ENCODE results near the gene OCEL1. TPM values are rescaled to one million over a fixed set of nuclear protein-coding genes. Genes with fewer than 3 reads are reported as not detected.

Gene OCEL1
- total RNA-seq, 2 experiments from 2014 or later = 24.3 to 28.3 TPM

- H3K4me3 Mint-ChIP-seq = no peak overlapping the region
- peaks cover 1% of the 10 kb centered on the region for H3K4me1 Mint-ChIP-seq (ENCODE audit: low read depth)
- CTCF ChIA-PET = interaction anchor here (0.6 kb wide), 1 partner anchor 24 kb away, joined by 3 read pairs; no protein-coding TSS in a partner anchor
- POLR2A ChIA-PET = no interaction called here
- no peaks in the 10 kb centered on the region for H3K27me3 Mint-ChIP-seq (ENCODE audit: low read depth)
- no peak for ATAC-seq
- H3K9me3 Mint-ChIP-seq (ENCODE audit: insufficient read depth) = no peaks in the 10 kb centered on the region
- H3K27ac Mint-ChIP-seq = peak overlapping the region; percentile 16
- no peak for DNase-seq
- peaks cover 73% of the 10 kb centered on the region for H3K36me3 Mint-ChIP-seq (ENCODE audit: low read depth)
Measured at GRCh38 chr19:17196610-17197009, 29.4 kb upstream of the OCEL1 start.

DNA sequence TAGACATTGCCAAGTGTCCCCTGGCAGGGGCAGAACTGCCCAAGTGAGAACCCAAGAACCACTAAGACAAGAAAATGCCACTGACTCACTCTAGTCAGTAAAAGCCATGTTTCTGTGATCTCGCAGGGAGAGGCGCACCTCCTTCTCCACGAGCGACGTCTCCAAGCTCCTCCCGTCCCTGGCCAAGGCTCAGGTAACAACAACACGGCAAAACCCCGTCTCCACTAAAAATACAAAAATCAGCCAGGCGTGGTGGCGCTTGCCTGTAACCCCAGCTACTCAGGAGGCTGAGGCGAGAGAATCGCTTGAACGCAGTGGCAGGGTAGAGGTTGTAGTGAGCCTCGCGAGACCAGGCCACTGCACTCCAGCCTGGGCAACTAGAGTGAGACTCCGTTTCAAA lies 28.4 kb upstream of the OCEL1 start:
- Mint-ChIP-seq H3K36me3 (ENCODE audit: low read depth) (peaks cover 82% of the 10 kb centered on the region), H3K27ac (peak overlapping the region; percentile 52), H3K4me3 (no peak overlapping the region), H3K9me3 (ENCODE audit: insufficient read depth) (no peaks in the 10 kb centered on the region), H3K4me1 (ENCODE audit: low read depth) (peaks cover 1% of the 10 kb centered on the region), H3K27me3 (ENCODE audit: low read depth) (no peaks in the 10 kb centered on the region)
- ChIA-PET CTCF (no interaction called here), POLR2A (no interaction called here)
- DNase-seq (no peak), ATAC-seq (no peak)

GRCh38 chr19:17200408-17201079 lies 25.5 kb upstream of the OCEL1 start:
- H3K4me1 Mint-ChIP-seq (ENCODE audit: low read depth) = peaks cover 1% of the 10 kb centered on the region
- ATAC-seq = no peak
- no peak overlapping the region for H3K4me3 Mint-ChIP-seq
- H3K27me3 Mint-ChIP-seq (ENCODE audit: low read depth) = no peaks in the 10 kb centered on the region
- POLR2A ChIA-PET = interaction anchor here (0.6 kb wide), 1 partner anchor 128 kb away, joined by 3 read pairs; no protein-coding TSS in a partner anchor
- H3K27ac Mint-ChIP-seq = no peak overlapping the region
- H3K9me3 Mint-ChIP-seq (ENCODE audit: insufficient read depth) = no peaks in the 10 kb centered on the region
- H3K36me3 Mint-ChIP-seq (ENCODE audit: low read depth) = peaks cover 86% of the 10 kb centered on the region
- no peak for DNase-seq
- CTCF ChIA-PET = no interaction called here

DNA sequence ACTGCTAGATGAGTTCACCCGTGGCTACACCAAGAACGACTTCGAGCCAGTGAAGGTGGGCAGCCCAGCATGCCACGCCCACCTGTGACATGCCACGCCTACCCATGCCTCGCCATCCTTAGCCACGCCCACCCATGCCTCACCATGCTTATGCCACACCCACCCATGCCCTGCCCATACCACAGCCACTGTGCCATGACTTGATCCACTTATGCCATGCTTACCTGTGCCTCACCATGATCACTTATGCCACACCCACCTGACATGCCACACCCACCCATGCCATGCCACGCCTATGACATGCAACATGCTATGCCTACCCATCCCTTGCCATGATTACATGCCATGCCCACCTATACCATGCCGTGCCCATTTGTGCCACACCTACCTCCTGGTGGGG lies 23.8 kb upstream of the OCEL1 start:
- ChIA-PET CTCF (no interaction called here), POLR2A (no interaction called here)
- Mint-ChIP-seq H3K27me3 (ENCODE audit: low read depth) (no peaks in the 10 kb centered on the region), H3K4me3 (no peak overlapping the region), H3K9me3 (ENCODE audit: insufficient read depth) (no peaks in the 10 kb centered on the region), H3K36me3 (ENCODE audit: low read depth) (peaks cover 87% of the 10 kb centered on the region), H3K4me1 (ENCODE audit: low read depth) (no peaks in the 10 kb centered on the region), H3K27ac (peak overlapping the region; percentile 46)
- ATAC-seq (peak; percentile 25), DNase-seq (peak; percentile 32)

- no peak for ATAC-seq
- H3K27me3 Mint-ChIP-seq (ENCODE audit: low read depth) = no peaks in the 10 kb centered on the region
- H3K36me3 Mint-ChIP-seq (ENCODE audit: low read depth) = peaks cover 82% of the 10 kb centered on the region
- H3K9me3 Mint-ChIP-seq (ENCODE audit: insufficient read depth) = no peaks in the 10 kb centered on the region
- ChIA-PET POLR2A (no interaction called here), CTCF (no interaction called here)
- no peak overlapping the region for H3K4me3 Mint-ChIP-seq
- no peak for DNase-seq
- no peaks in the 10 kb centered on the region for H3K4me1 Mint-ChIP-seq (ENCODE audit: low read depth)
- no peak overlapping the region for H3K27ac Mint-ChIP-seq
Measured at GRCh38 chr19:17202713-17203112, 23.3 kb upstream of the OCEL1 start.

DNA sequence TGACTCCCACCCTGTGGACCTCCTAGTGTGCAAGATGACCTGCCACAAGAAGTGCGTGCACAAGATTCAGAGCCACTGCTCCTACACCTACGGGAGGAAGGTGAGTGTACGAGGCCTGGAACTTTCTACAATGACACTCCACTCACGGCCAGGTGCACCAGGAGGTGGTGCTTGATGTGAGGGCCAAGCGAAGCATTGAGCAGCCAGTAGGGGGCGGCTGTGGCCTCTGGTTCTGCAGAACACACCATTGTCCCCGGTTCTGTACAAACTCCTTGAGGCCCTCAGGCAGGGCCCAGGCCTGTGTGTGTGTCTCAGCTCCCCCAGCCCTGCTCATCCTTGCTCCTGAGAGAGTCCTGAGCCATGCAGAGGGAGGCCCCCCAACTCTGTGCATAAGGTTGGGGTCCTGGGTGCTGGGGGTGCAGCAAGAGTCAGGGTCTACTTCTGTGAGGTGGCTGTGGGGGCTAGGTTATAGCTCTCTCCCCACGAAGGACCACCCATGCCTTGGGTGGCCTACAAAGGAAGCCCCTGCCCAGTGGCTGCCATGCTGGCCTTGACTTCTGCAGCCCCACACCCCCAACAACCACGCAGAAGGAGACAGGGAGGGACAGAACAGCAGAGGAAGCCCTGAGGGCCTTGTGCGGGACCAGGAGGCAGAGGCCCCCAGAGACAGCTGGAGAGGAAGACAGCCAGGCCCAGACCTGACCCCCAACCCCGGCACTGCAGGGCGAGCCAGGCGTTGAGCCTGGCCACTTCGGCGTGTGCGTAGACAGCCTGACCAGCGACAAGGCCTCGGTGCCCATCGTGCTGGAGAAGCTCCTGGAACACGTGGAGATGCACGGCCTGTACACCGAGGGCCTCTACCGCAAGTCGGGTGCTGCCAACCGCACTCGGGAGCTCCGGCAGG lies 20.5 kb upstream of the OCEL1 start:
- H3K4me1 Mint-ChIP-seq (ENCODE audit: low read depth) = peaks cover 19% of the 10 kb centered on the region
- no peak overlapping the region for H3K27ac Mint-ChIP-seq
- no peaks in the 10 kb centered on the region for H3K27me3 Mint-ChIP-seq (ENCODE audit: low read depth)
- peak; percentile 59 for ATAC-seq
- ChIA-PET POLR2A (interaction anchor here (2.4 kb wide), 1 partner anchor 10 kb away, joined by 7 read pairs; the partner anchor contains the start of gene USE1), CTCF (interaction anchor here (0.9 to 2.2 kb wide), 2 partner anchors 21 kb away, joined by 3 to 6 read pairs; no protein-coding TSS in a partner anchor)
- H3K4me3 Mint-ChIP-seq = no peak overlapping the region
- peak; percentile 61 for DNase-seq
- peaks cover 78% of the 10 kb centered on the region for H3K36me3 Mint-ChIP-seq (ENCODE audit: low read depth)
- no peaks in the 10 kb centered on the region for H3K9me3 Mint-ChIP-seq (ENCODE audit: insufficient read depth)

DNA sequence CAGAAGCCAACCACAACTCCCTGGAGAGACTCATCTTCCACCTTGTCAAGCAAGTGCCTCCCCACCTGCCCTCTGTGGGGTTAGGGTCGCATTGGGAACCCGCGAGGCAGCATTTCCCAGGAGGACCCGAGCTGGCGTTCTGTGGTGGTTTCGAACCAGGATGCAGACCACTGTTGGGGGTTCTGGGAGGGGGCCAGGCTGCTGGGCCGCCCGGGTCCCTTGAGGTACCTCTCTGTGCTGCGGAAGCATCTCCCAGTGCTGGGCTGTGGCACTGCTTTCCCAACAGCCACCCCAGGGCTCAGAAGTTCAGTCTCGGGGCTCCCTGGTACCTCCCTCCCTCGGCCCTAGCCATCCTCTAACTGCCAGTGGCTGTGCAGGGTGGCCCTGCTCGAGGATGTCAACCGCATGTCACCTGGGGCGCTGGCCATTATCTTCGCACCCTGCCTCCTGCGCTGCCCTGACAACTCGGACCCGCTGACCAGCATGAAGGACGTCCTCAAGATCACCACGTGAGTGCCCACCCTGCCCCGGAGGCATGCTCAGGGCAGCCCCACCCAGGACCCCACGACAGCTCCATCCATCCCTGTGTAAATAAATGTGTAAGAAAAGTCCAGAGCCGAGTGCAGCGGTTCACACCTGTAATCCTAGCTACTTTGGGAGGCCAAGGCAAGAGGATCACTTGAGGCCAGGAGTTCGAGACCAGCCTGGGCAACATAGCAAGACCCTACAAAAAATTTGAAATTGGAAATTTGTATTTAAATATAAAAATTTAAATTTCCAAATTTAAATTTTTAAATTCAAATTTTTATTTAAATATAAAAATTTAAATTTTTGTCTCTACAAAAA lies 19.1 kb upstream of the OCEL1 start:
- DNase-seq = no peak
- POLR2A ChIA-PET = interaction anchor here (2.4 kb wide), 1 partner anchor 9 kb away, joined by 7 read pairs; the partner anchor contains the start of gene USE1
- peaks cover 67% of the 10 kb centered on the region for H3K36me3 Mint-ChIP-seq (ENCODE audit: low read depth)
- ATAC-seq = no peak
- H3K9me3 Mint-ChIP-seq (ENCODE audit: insufficient read depth) = no peaks in the 10 kb centered on the region
- H3K27ac Mint-ChIP-seq = peak overlapping the region; percentile 15
- no peaks in the 10 kb centered on the region for H3K27me3 Mint-ChIP-seq (ENCODE audit: low read depth)
- H3K4me1 Mint-ChIP-seq (ENCODE audit: low read depth) = peaks cover 19% of the 10 kb centered on the region
- no peak overlapping the region for H3K4me3 Mint-ChIP-seq
- CTCF ChIA-PET = no interaction called here

- peaks cover 56% of the 10 kb centered on the region for H3K36me3 Mint-ChIP-seq (ENCODE audit: low read depth)
- peak overlapping the region; percentile 26 for H3K27ac Mint-ChIP-seq
- H3K9me3 Mint-ChIP-seq (ENCODE audit: insufficient read depth) = no peaks in the 10 kb centered on the region
- H3K27me3 Mint-ChIP-seq (ENCODE audit: low read depth) = no peaks in the 10 kb centered on the region
- DNase-seq (peak; percentile 59), ATAC-seq (peak; percentile 59)
- POLR2A ChIA-PET = no interaction called here
- no peak overlapping the region for H3K4me3 Mint-ChIP-seq
- CTCF ChIA-PET = interaction anchor here (0.6 to 1.6 kb wide), 2 partner anchors 27 to 57 kb away, joined by 3 read pairs; partner anchors contain the start of gene BABAM1
- peaks cover 21% of the 10 kb centered on the region for H3K4me1 Mint-ChIP-seq (ENCODE audit: low read depth)
Measured at GRCh38 chr19:17209126-17210036, 16.6 kb upstream of the OCEL1 start.

GRCh38 chr19:17210296-17210695 lies 15.7 kb upstream of the OCEL1 start:
- Mint-ChIP-seq H3K9me3 (ENCODE audit: insufficient read depth) (no peaks in the 10 kb centered on the region), H3K27me3 (ENCODE audit: low read depth) (no peaks in the 10 kb centered on the region), H3K4me3 (no peak overlapping the region), H3K36me3 (ENCODE audit: low read depth) (peaks cover 54% of the 10 kb centered on the region), H3K4me1 (ENCODE audit: low read depth) (peaks cover 29% of the 10 kb centered on the region), H3K27ac (no peak overlapping the region)
- CTCF ChIA-PET = no interaction called here
- POLR2A ChIA-PET = no interaction called here
- DNase-seq (no peak), ATAC-seq (no peak)

GRCh38 chr19:17211547-17212446 lies 14.2 kb upstream of the OCEL1 start:
- ChIA-PET CTCF (no interaction called here), POLR2A (no interaction called here)
- peaks cover 47% of the 10 kb centered on the region for H3K36me3 Mint-ChIP-seq (ENCODE audit: low read depth)
- no peaks in the 10 kb centered on the region for H3K9me3 Mint-ChIP-seq (ENCODE audit: insufficient read depth)
- no peak overlapping the region for H3K27ac Mint-ChIP-seq
- H3K27me3 Mint-ChIP-seq (ENCODE audit: low read depth) = no peaks in the 10 kb centered on the region
- H3K4me1 Mint-ChIP-seq (ENCODE audit: low read depth) = peaks cover 38% of the 10 kb centered on the region
- no peak overlapping the region for H3K4me3 Mint-ChIP-seq
- ATAC-seq (no peak), DNase-seq (no peak)
